ENCODE data around the gene KLHDC7B.

Gene KLHDC7B

DNA sequence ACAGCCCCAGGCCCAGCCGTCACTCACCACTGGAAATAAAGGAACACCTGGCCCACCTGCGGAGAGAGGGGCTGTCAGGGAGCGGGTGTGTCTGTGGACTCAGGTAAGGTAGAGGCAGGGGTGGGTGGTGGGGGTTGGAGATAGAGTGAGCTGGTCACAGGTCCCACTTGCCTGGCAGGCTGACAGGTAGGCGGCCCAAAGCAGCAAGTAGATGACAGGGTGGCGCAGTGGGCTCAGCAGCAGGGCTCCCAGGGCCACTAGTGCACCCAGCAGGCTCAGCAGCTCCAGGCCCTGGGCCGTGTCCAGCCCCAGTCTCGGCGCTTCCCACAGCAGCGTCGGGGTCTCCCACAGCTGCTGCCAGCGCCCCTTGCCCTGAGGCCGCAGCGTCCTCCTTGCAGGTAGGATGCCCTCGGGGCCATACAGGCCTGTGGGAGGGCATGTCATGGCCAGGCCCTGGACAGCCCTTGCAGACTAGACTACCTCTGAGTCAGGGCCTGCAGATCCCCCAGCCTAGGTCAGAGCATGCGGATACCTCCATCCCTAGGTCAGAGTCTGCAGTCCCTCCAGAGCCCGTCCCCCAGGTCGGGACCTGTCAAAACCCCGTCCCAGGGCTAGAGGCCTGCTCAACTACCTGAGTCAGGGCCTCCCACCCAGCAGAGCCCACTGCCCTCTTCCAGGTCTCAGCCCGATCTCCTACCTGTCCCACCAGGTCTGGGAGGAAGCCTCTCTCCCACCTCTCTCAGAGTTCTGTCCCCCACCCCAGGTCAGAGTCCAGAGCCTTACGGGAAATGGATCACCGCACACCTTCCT, 38.9 kb upstream of the KLHDC7B start:
- H3K27me3 ChIP-seq (replicated peaks; ENCODE audit: control insufficient read depth, insufficient read depth, low read length) = no peaks in the 10 kb centered on the region
- no peak for TF ChIP-seq CTCF (IDR thresholded peaks at IDR 0.05; ENCODE audit: insufficient read depth, low read length, poor library complexity, severe bottlenecking)
- peak overlapping the region; percentile 96 for H3K4me3 ChIP-seq (replicated peaks; ENCODE audit: low read depth, low read length)
- no peak for DNase-seq (ENCODE audit: extremely low read depth, insufficient read length)
- peaks cover 20% of the 10 kb centered on the region for H3K36me3 ChIP-seq (ENCODE audit: control insufficient read depth, insufficient read depth, low read length)

DNA sequence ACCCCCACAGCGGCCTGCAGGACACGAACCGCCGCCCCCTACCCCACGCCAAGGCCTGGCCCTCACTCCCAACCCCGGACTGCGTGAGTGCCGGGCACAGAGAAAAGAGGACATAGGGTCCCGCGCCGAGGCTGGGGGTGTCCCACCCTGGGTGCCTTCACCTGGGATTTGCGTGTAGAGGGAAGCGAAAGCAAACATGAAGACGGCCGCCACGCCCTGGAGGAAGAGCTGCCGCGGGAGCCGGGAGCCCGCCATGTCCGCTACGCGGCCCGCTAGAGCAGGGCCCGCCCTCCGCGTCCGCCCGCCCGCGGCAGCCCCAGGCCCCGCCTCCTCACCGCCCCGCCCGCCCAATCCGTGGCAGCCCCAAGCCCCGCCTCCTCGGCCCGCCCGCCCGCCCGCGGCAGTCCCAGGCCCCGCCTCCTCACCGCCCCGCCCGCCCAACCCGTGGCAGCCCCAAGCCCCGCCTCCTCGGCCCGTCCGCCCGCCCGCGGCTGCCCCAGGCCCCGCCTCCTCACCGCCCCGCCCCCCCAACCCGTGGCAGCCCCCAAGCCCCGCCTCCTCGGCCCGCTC, 38.2 kb upstream of the KLHDC7B start, which contains the start of gene LMF2:
LMF2 (minus strand) TSS at position 282 of the 570 bp plus-strand sequence; CDS start at position 255, 27 bp downstream.
- Histone ChIP-seq H3K36me3 (ENCODE audit: control insufficient read depth, insufficient read depth, low read length) (peaks cover 19% of the 10 kb centered on the region), H3K27me3 (replicated peaks; ENCODE audit: control insufficient read depth, insufficient read depth, low read length) (no peaks in the 10 kb centered on the region), H3K4me3 (replicated peaks; ENCODE audit: low read depth, low read length) (peak within 1 kb of the TSS; percentile 98)
- TF ChIP-seq CTCF (IDR thresholded peaks at IDR 0.05; ENCODE audit: insufficient read depth, low read length, poor library complexity, severe bottlenecking) = no peak
- peak; percentile 86 for DNase-seq (ENCODE audit: extremely low read depth, insufficient read length)

DNA sequence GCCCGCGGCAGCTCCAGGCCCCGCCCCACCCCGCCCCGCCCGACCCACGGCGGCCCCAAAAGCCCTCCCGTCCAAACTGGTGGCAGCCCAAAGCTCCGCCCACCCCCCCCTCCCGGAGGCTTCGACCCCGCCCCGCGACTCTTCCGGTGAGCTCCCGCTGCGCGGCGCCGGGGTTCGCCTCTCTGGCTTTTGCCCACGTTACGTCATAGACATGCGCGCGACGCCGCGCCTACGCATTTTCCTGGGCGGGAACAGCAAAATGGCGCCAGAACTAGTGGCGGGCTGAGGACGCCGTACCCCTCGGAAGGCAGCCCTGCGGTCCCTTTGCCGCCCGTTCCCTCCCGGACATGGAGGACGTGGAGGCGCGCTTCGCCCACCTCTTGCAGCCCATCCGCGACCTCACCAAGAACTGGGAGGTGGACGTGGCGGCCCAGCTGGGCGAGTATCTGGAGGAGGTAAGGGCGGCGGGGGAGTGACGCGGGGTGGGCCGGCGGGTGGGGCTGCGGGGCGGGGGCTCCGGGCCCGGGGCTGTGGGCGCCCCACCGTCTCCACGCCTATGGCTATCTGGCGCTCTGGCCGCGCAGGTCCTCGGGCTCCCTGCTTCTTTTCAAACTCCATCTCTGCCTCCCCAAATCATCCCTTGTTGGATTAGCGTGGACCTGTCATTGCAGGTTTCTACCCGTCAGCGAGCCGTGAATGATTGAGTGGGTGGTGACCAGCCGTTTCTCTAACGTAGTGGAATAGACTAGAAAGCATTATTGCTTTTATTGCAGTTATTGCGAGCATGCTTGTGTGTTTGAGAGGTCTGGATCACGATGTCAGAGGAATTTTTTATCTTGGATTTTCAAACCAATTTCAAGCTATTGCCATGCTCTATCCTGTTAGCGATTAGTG, 37.5 kb upstream of the KLHDC7B start, which contains the start of gene NCAPH2:
NCAPH2 (plus strand) TSS at position 234 of the 894 bp plus-strand sequence; CDS start at position 348, 114 bp downstream.
- H3K36me3 ChIP-seq (ENCODE audit: control insufficient read depth, insufficient read depth, low read length) = peaks cover 14% of the 10 kb centered on the region
- H3K4me3 ChIP-seq (replicated peaks; ENCODE audit: low read depth, low read length) = peak within 1 kb of the TSS; percentile 98
- peak; percentile 95 for DNase-seq (ENCODE audit: extremely low read depth, insufficient read length)

DNA sequence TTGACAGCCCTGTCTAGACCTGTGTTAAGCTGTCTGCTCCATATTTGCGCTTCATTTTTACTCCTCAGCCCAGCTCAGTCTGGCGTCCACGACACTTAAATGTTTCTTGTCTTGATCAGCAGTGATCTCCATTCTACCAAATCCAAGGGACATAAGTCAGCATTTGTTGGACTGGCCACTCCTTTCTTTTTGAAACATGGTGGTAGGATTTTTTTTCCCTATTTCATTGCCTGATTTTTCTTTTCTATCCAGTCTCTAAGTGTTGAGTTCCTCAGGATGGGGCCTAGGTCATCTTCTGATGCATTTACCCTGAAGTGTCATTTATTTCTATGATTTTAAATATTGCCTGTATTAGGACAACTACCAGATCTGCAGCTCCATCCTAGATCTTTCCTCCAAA, 36.8 kb upstream of the KLHDC7B start:
- peaks cover 9% of the 10 kb centered on the region for H3K36me3 ChIP-seq (ENCODE audit: control insufficient read depth, insufficient read depth, low read length)
- peak overlapping the region; percentile 98 for H3K4me3 ChIP-seq (replicated peaks; ENCODE audit: low read depth, low read length)
- no peaks in the 10 kb centered on the region for H3K27me3 ChIP-seq (replicated peaks; ENCODE audit: control insufficient read depth, insufficient read depth, low read length)
- no peak for TF ChIP-seq CTCF (IDR thresholded peaks at IDR 0.05; ENCODE audit: insufficient read depth, low read length, poor library complexity, severe bottlenecking)
- DNase-seq (ENCODE audit: extremely low read depth, insufficient read length) = no peak

More for the DNA sequence above, 37.5 kb upstream of the KLHDC7B start, which contains the start of gene NCAPH2:
- peak; percentile 13 for TF ChIP-seq CTCF (IDR thresholded peaks at IDR 0.05; ENCODE audit: insufficient read depth, low read length, poor library complexity, severe bottlenecking)
- no peaks in the 10 kb centered on the region for H3K27me3 ChIP-seq (replicated peaks; ENCODE audit: control insufficient read depth, insufficient read depth, low read length)

GRCh38 chr22:50513175-50513574, 32.5 kb upstream of the KLHDC7B start:
- TF ChIP-seq CTCF (IDR thresholded peaks at IDR 0.05; ENCODE audit: insufficient read depth, low read length, poor library complexity, severe bottlenecking) = no peak
- H3K4me3 ChIP-seq (replicated peaks; ENCODE audit: low read depth, low read length) = no peak overlapping the region
- no peaks in the 10 kb centered on the region for H3K27me3 ChIP-seq (replicated peaks; ENCODE audit: control insufficient read depth, insufficient read depth, low read length)
- peaks cover 6% of the 10 kb centered on the region for H3K36me3 ChIP-seq (ENCODE audit: control insufficient read depth, insufficient read depth, low read length)
- DNase-seq (ENCODE audit: extremely low read depth, insufficient read length) = no peak
